ENCODE results near the gene TCEA2. TPM values are rescaled to one million over a fixed set of nuclear protein-coding genes. Genes with fewer than 3 reads are reported as not detected.

Gene TCEA2
- total and polyA plus RNA-seq, 2 of the 13 experiments (the other 11 are each of a cell fraction or from before 2014, with no cell fraction given) = 28.1 to 33.7 TPM

DNA sequence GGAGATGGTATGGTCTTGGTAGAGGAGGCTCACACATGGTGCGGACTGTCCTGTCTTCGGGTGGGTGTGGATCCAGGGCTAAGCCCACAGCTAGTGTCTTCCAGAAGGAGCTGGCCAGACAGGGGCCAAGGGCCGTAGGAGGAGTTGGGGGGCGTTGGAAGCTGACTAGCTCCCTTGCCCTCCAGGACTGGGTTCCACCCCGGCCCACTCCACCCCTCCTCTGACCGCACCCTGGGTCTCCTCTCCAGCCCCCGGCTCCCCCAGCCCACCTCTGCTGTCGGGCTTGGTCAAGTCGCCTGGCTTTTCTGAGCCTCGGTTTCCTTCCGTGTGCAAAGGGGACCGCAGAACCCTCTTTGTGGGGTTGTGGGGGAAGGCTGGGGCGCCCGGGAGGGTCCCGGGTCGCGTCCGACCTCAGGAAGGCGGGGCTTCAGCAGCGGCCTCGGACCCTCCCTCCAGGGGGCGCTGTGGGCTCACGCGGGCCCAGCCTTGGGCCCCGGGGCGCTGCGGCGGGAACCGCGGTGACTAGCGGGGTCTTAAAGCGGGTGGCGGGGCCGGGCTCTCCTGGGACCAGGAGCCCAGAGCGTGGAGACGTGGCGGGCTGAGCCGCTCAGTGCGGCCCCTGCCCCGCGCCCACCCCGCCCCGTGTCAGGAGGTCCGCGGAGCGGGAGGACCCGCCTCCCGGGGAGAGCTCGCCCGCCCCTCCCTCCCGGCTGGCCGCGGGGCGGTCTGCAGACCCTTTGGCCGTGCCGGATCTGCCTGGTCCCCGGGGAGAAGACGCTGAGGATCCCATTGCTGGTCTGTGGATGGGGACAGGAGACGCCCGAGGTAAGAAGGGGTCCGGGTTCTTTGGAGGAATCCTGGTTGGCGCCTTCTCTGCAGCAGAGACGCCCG lies 39.0 kb downstream of the TCEA2 start (continued):
- TF ChIP-seq ZBTB46 (CRISPR knock-in tag; IDR thresholded peaks at IDR 0.05; ENCODE audit: borderline replicate concordance) (no peak), POLR2AphosphoS2 (IDR thresholded peaks at IDR 0.05; ENCODE audit: low read depth, low read length) (no peak), XRCC5 (optimal IDR thresholded peaks at IDR 0.05; ENCODE audit: low read length) (peak; percentile 96), HNF1B (CRISPR knock-in tag; IDR thresholded peaks at IDR 0.05) (peak; percentile 44; the same call in 1 of the 2 replicates), TERF1 (CRISPR knock-in tag; IDR thresholded peaks at IDR 0.05) (no peak), FOXK2 (IDR thresholded peaks at IDR 0.05) (no peak), GLI4 (CRISPR knock-in tag; IDR thresholded peaks at IDR 0.05; ENCODE audit: borderline replicate concordance) (0 out of 2 replicates have a peak, but pooled peaks have one; percentile 62), ZNF605 (CRISPR knock-in tag; IDR thresholded peaks at IDR 0.05) (0 out of 2 replicates have a peak, but pooled peaks have one; percentile 36), CEBPB (IDR thresholded peaks at IDR 0.05; ENCODE audit: borderline replicate concordance, low read depth, low read length) (no peak), RORA (CRISPR knock-in tag; IDR thresholded peaks at IDR 0.05) (no peak), ETV5 (CRISPR knock-in tag; IDR thresholded peaks at IDR 0.05; ENCODE audit: borderline replicate concordance) (no peak), ZNF234 (CRISPR knock-in tag; conservative IDR thresholded peaks at IDR 0.05) (no peak), SRSF4 (IDR thresholded peaks at IDR 0.05; ENCODE audit: low read depth, low read length, poor library complexity, severe bottlenecking) (no peak), EP300 (IDR thresholded peaks at IDR 0.05; ENCODE audit: low read depth in 2 of 2, low read length in 2 of 2) (no peak), EP300 (CRISPR knock-in tag; IDR thresholded peaks at IDR 0.05; ENCODE audit: borderline replicate concordance) (no peak), ZFP36L2 (CRISPR knock-in tag; IDR thresholded peaks at IDR 0.05) (no peak), ZNF180 (CRISPR knock-in tag; IDR thresholded peaks at IDR 0.05; ENCODE audit: borderline replicate concordance, low read depth) (no peak), ZNF230 (CRISPR knock-in tag; IDR thresholded peaks at IDR 0.05) (no peak), KAT8 (CRISPR knock-in tag; IDR thresholded peaks at IDR 0.05) (peak; percentile 27; the same call in 1 of the 2 replicates), ZNF782 (CRISPR knock-in tag; IDR thresholded peaks at IDR 0.05; ENCODE audit: borderline replicate concordance) (no peak), ZNF784 (CRISPR knock-in tag; IDR thresholded peaks at IDR 0.05; ENCODE audit: borderline replicate concordance) (0 out of 2 replicates have a peak, but pooled peaks have one; percentile 64)
- TF ChIP-seq, protein P1, sequence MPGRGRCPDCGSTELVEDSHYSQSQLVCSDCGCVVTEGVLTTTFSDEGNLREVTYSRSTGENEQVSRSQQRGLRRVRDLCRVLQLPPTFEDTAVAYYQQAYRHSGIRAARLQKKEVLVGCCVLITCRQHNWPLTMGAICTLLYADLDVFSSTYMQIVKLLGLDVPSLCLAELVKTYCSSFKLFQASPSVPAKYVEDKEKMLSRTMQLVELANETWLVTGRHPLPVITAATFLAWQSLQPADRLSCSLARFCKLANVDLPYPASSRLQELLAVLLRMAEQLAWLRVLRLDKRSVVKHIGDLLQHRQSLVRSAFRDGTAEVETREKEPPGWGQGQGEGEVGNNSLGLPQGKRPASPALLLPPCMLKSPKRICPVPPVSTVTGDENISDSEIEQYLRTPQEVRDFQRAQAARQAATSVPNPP (CRISPR knock-in tag; IDR thresholded peaks at IDR 0.05) = no peak
